SK-N-SH (cell line): ENCODE results near the gene CCL22. TPM values are rescaled to one million over a fixed set of nuclear protein-coding genes. Genes with fewer than 3 reads are reported as not detected.

Source experiments
- CTCF ChIA-PET: fragments of 300-600, 350-600 bp; formaldehyde crosslinking; extraction: SDS; loops from one replicate; lab custom pipeline; 2021; lab: Yijun Ruan, JAX
- POLR2A ChIA-PET: fragments of 350-600 bp; sonication (Branson Sonifier 250); formaldehyde crosslinking; extraction: SDS; loops from one replicate; lab custom pipeline; 2020; ENCODE audit warnings: antibody characterized with exemption, inconsistent platforms; lab: Yijun Ruan, JAX
- DNase-seq: peaks from one replicate; pipeline ENCODE4 v3.0.0; 2012
- H2AFZ ChIP-seq: fragments of 200-600 bp; sonication (generic); 2 replicates; pipeline ENCODE4 v1.8.1; 2016; ENCODE audit warnings: antibody characterized with exemption, mild to moderate bottlenecking, low read depth
- H3F3A ChIP-seq: fragments of 200-600 bp; sonication (generic); replicated peaks from 2 replicates; pipeline ENCODE3; 2016; ENCODE audit warnings: antibody characterized with exemption, mild to moderate bottlenecking; ENCODE audit not compliant: insufficient read depth
- H3K27ac ChIP-seq, 2 experiments: fragments of 200-500 bp in 1 of 2; fragments of 200-600 bp in 1 of 2; sonication (Bioruptor generic) in 1 of 2; sonication (generic), shearing (Covaris generic) in 1 of 2; 2 replicates each; pipeline versions ENCODE4 v1.5.1 to v1.6.1; 2014 to 2016; ENCODE audit warnings: low read depth in 2 of 2, inconsistent platforms in 1 of 2, low read length in 1 of 2, mild to moderate bottlenecking in 1 of 2, mixed read lengths in 1 of 2
- H3K27me3 ChIP-seq: fragments of 200-600 bp; sonication (generic), shearing (Covaris generic); 2 replicates; pipeline ENCODE4 v1.6.1; 2016; ENCODE audit warnings: mixed run types; ENCODE audit not compliant: insufficient read depth
- H3K36me3 ChIP-seq, 2 experiments: fragments of 200-500 bp in 1 of 2; fragments of 200-600 bp in 1 of 2; sonication (Bioruptor generic) in 1 of 2; sonication (generic) in 1 of 2; replicated peaks in 1 of 2; 2 replicates each; pipeline versions ENCODE3 to v1.5.1; 2014 to 2016; ENCODE audit warnings: low read length in 1 of 2, mild to moderate bottlenecking in 1 of 2; ENCODE audit not compliant: insufficient read depth in 2 of 2, control insufficient read depth in 1 of 2
- H3K4me1 ChIP-seq, 2 experiments: fragments of 200-500 bp in 1 of 2; fragments of 200-600 bp in 1 of 2; sonication (Bioruptor generic) in 1 of 2; sonication (generic), shearing (Covaris generic) in 1 of 2; 2 replicates each; pipeline versions ENCODE4 v1.5.1 to v1.6.1; 2014 to 2016; ENCODE audit warnings: low read depth in 1 of 2, low read length in 1 of 2, mixed run types in 1 of 2; ENCODE audit not compliant: insufficient read depth in 2 of 2, control insufficient read depth in 1 of 2
- H3K4me2 ChIP-seq: fragments of 200-600 bp; sonication (generic), shearing (Covaris generic); 2 replicates; pipeline ENCODE4 v1.6.1; 2017; ENCODE audit warnings: mixed run types
- H3K4me3 ChIP-seq, 2 experiments: fragments of 200-500 bp in 1 of 2; fragments of 200-600 bp in 1 of 2; sonication (Bioruptor generic) in 1 of 2; sonication (generic), shearing (Covaris generic) in 1 of 2; 2 replicates each; pipeline versions ENCODE4 v1.5.1 to v1.8.1; 2014 to 2016; ENCODE audit warnings: low read depth in 2 of 2, inconsistent platforms in 1 of 2, low read length in 1 of 2, mild to moderate bottlenecking in 1 of 2, mixed read lengths in 1 of 2, moderate library complexity in 1 of 2
- H3K79me2 ChIP-seq: fragments of 200-600 bp; sonication (generic); 2 replicates; pipeline ENCODE4 v1.8.1; 2017; ENCODE audit warnings: mild to moderate bottlenecking; ENCODE audit not compliant: insufficient read depth
- H3K9ac ChIP-seq: fragments of 200-600 bp; sonication (generic); 2 replicates; pipeline ENCODE4 v1.6.1; 2017; ENCODE audit warnings: mixed run types
- H3K9me2 ChIP-seq: fragments of 200-600 bp; sonication (generic); 2 replicates; pipeline ENCODE4 v1.6.1; 2017; ENCODE audit warnings: mixed run types
- H3K9me3 ChIP-seq: fragments of 200-600 bp; sonication (generic); 2 replicates; pipeline ENCODE4 v1.6.1; 2017; ENCODE audit warnings: mixed run types, mild to moderate bottlenecking, moderate library complexity
- H4K20me1 ChIP-seq: fragments of 200-600 bp; sonication (generic); 2 replicates; pipeline ENCODE4 v1.6.1; 2017; ENCODE audit warnings: mild to moderate bottlenecking, mixed run types; ENCODE audit not compliant: insufficient read depth
- CHD2 ChIP-seq: fragments of 150-350 bp; IDR thresholded peaks from 2 replicates; pipeline ENCODE4 v1.6.1; 2018; ENCODE audit warnings: low read length; ENCODE audit not compliant: partially characterized antibody
- CTCF ChIP-seq: fragments of 200-600 bp; sonication (generic); IDR thresholded peaks from 2 replicates; pipeline ENCODE4 v1.6.1; 2017; ENCODE audit warnings: antibody characterized with exemption, mild to moderate bottlenecking, moderate library complexity
- EP300 ChIP-seq, 2 experiments: IDR thresholded peaks; 2 replicates each; pipeline versions ENCODE4 v1.4.0 to v1.6.1; 2012; ENCODE audit warnings: borderline replicate concordance in 1 of 2, low read depth in 1 of 2, low read length in 1 of 2
- FOXJ3 ChIP-seq: sonication (generic); formaldehyde crosslinking; IDR thresholded peaks from 2 replicates; pipeline ENCODE4 v1.5.1; 2020; ENCODE audit warnings: mild to moderate bottlenecking, missing genetic modification reagents
- GABPA ChIP-seq: IDR thresholded peaks from 2 replicates; pipeline ENCODE4 v1.4.0; 2012; ENCODE audit warnings: low read depth, mild to moderate bottlenecking
- GATA2 ChIP-seq: sonication (generic); formaldehyde crosslinking; IDR thresholded peaks from 2 replicates; pipeline ENCODE4 v1.5.0; 2020; ENCODE audit warnings: mild to moderate bottlenecking, missing genetic modification reagents
- IRF3 ChIP-seq: fragments of 150-350 bp; IDR thresholded peaks from 2 replicates; pipeline ENCODE4 v1.6.1; 2016; ENCODE audit warnings: mild to moderate bottlenecking, low read depth, low read length
- JUND ChIP-seq: IDR thresholded peaks from 2 replicates; pipeline ENCODE4 v1.4.0; 2012
- MXI1 ChIP-seq: IDR thresholded peaks from 2 replicates; pipeline ENCODE4 v1.6.1; 2012; ENCODE audit warnings: mild to moderate bottlenecking, low read depth, low read length, improper control_type of control experiment
- RAD21 ChIP-seq: IDR thresholded peaks from 2 replicates; pipeline ENCODE4 v1.6.1; 2012; ENCODE audit warnings: mild to moderate bottlenecking, low read length
- RCOR1 ChIP-seq: fragments of 150-350 bp; IDR thresholded peaks from 2 replicates; pipeline ENCODE4 v1.6.1; 2017; ENCODE audit warnings: antibody characterized with exemption, low read length
- SIN3A ChIP-seq: IDR thresholded peaks from 2 replicates; pipeline ENCODE4 v1.6.1; 2012; ENCODE audit warnings: low read depth, mild to moderate bottlenecking, low read length, moderate library complexity, borderline replicate concordance
- TCF12 ChIP-seq: IDR thresholded peaks from 2 replicates; pipeline ENCODE4 v1.4.0; 2012
- USF2 ChIP-seq: fragments of 150-350 bp; IDR thresholded peaks from 2 replicates; pipeline ENCODE4 v1.6.1; 2017; ENCODE audit warnings: antibody characterized with exemption, low read length, low read depth, borderline replicate concordance
- WGBS: methylation state at CpG from one replicate; pipeline ENCODE4 v1.1.6; 2017; ENCODE audit warnings: low lambda C conversion rate; 5-methylcytosine and 5-hydroxymethylcytosine counted together
- polyA plus RNA-seq, 3 experiments: library from polyadenylated mRNA; depleted of rRNA; stranded (reverse); fragments of >200 nt; gene quantifications; 2 replicates each; pipeline ENCODE4 v1.2.3, GENCODE V29; 2012

The CCL22 gene
- polyA plus RNA-seq, 1 of the 3 experiments (the other 2 are of a cell fraction): not detected

GRCh38 chr16:57377080-57377841 is 18.7 kb downstream of the CCL22 start:
- Histone ChIP-seq H3K4me2 (peak overlapping the region; percentile 57), H3K9ac (no peak overlapping the region)

GRCh38 chr16:57379579-57379978 is 21.0 kb downstream of the CCL22 start:
- CTCF ChIA-PET: interaction anchor here (0.6 to 1.4 kb wide), 3 partner anchors 7 to 83 kb away, joined by 3 read pairs; partner anchors contain the start of genes CX3CL1 and POLR2C
- Histone ChIP-seq H3K4me2 (no peak overlapping the region), H3K9me2 (no peaks in the 10 kb centered on the region), H3K79me2 (no peaks in the 10 kb centered on the region), H3K9me3 (no peaks in the 10 kb centered on the region), H3K27ac (peak overlapping the region in 1 of 2 experiments; percentile 50; a peak in 2 of 4 replicates), H3F3A (peaks cover 7% of the 10 kb centered on the region), H3K27me3 (no peaks in the 10 kb centered on the region), H4K20me1 (no peaks in the 10 kb centered on the region), H3K4me1 (peaks cover 15 to 35% of the 10 kb centered on the region in 2 experiments; a peak in 3 of 4 replicates), H3K9ac (no peak overlapping the region), H2AFZ (no peak overlapping the region), H3K36me3 (no peaks in the 10 kb centered on the region), H3K4me3 (no peak overlapping the region)
- POLR2A ChIA-PET: no interaction called here
- TF ChIP-seq MXI1 (peak; percentile 65), GATA2 (CRISPR knock-in tag) (peak; percentile 27; the same call in 1 of the 2 replicates), RCOR1 (peak; percentile 51; the same call in 1 of the 2 replicates), CHD2 (peak; percentile 30), IRF3 (no peak), EP300 (IDR thresholded peaks at IDR 0.05; ENCODE audit: borderline replicate concordance in 1 of 2, low read depth in 1 of 2, low read length in 1 of 2) (peak in 1 of 2 experiments; percentile 49; a peak in 1 of 4 replicates), CTCF (no peak), FOXJ3 (CRISPR knock-in tag) (peak; percentile 40; the same call in 1 of the 2 replicates), RAD21 (no peak)
- DNase-seq: peak; percentile 72
- 63% methylated on average over 7 of the region's 10 CpGs for WGBS

More at GRCh38 chr16:57377080-57377841, 18.7 kb downstream of the CCL22 start:
- CTCF ChIA-PET: interaction anchor here (0.6 to 10.1 kb wide), 6 partner anchors 32 to 77 kb away, joined by 3 to 97 read pairs (median 6); no protein-coding TSS in a partner anchor
- TF ChIP-seq GATA2 (CRISPR knock-in tag) (peak; percentile 92), CHD2 (peak; percentile 83), SIN3A (no peak), JUND (0 out of 2 replicates have a peak, but pooled peaks have one; percentile 5), USF2 (no peak), MXI1 (peak; percentile 28; the same call in 1 of the 2 replicates), TCF12 (peak; percentile 68; the same call in 1 of the 2 replicates), FOXJ3 (CRISPR knock-in tag) (peak; percentile 61; the same call in 1 of the 2 replicates), GABPA (no peak), EP300 (IDR thresholded peaks at IDR 0.05; ENCODE audit: borderline replicate concordance in 1 of 2, low read depth in 1 of 2, low read length in 1 of 2) (peak; percentile 6 to 93; a peak in 3 of 4 replicates), RCOR1 (peak; percentile 92)
- H3F3A ChIP-seq: peaks cover 7% of the 10 kb centered on the region
- DNase-seq: peak; percentile 87
- H3K4me1 ChIP-seq: peaks cover 16 to 43% of the 10 kb centered on the region in 2 experiments; a peak in 3 of 4 replicates
- H3K27ac ChIP-seq: peak overlapping the region; percentile 68 to 82
- no peak overlapping the region for H3K4me3 ChIP-seq
- H4K20me1 ChIP-seq: no peaks in the 10 kb centered on the region
- POLR2A ChIA-PET: interaction anchor here (0.6 to 1.7 kb wide), 5 partner anchors 70 to 180 kb away, joined by 3 to 4 read pairs (median 3); partner anchors contain the start of genes CIAPIN1 and COQ9
- no peaks in the 10 kb centered on the region for H3K27me3 ChIP-seq
- no peaks in the 10 kb centered on the region for H3K9me2 ChIP-seq
- no peaks in the 10 kb centered on the region for H3K79me2 ChIP-seq
- no peaks in the 10 kb centered on the region for H3K36me3 ChIP-seq
- peak overlapping the region; percentile 82 for H2AFZ ChIP-seq
- 31% methylated on average over 5 of the region's 5 CpGs for WGBS
- no peaks in the 10 kb centered on the region for H3K9me3 ChIP-seq
